Fibroblast of mammary gland (primary cell): ENCODE measurements around the gene PFKP.

Experiments used
- DNase-seq: peaks from one replicate; pipeline ENCODE4 v3.0.0-alpha.2; 2010; ENCODE audit warnings: low read depth
- H3K4me3 ChIP-seq: 2 replicates; pipeline ENCODE4 v1.5.1; 2011; ENCODE audit warnings: low read depth, mild to moderate bottlenecking, low read length, moderate library complexity; ENCODE audit not compliant: control insufficient read depth
- TF ChIP-seq, protein P1 (sequence below): conservative IDR thresholded peaks from 2 replicates; pipeline ENCODE4 v1.5.1; 2011; ENCODE audit warnings: low read depth, low read length, inconsistent platforms; ENCODE audit not compliant: control insufficient read depth, insufficient read depth

PFKP gene

DNA sequence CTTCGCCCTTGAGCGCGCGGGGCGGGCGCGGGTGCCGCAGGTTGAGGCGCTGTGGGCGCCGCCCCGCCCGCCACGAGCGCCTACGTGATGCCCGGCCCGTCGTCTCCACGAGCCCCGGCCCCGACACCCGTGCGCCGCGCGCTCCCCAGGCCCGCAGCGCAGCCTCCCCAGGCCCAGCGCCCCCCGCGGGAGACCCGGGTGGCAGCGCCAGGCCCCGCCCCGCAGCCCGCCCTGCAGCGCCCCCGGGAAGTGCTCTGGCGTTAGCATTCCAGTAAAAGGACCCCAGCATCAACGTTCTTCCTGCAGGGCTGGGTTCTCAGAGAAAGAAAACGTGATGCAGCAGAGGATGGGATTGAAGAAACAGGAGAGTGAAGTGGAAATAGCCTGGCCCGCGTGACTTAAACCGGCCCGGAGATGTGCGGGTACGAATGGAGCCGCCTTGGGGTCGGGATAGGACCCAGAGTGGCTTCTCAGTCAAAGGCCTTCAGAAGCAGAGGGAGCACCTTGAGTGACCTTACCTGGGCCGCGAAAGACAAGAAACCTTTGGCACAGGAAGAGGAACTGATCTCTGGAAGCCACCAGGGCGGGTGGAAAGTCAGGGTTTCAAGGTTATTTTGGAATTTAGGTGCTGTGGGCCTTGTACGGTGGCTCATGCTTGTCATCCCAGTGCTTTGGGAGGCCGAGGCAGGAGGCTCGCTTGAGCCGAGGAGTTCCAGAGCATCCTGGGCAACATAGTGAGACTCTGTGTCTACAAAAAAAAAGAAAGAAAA is 1.8 kb downstream of the PFKP start:
- H3K4me3 ChIP-seq: peak overlapping the region; percentile 79
- TF ChIP-seq, protein P1, sequence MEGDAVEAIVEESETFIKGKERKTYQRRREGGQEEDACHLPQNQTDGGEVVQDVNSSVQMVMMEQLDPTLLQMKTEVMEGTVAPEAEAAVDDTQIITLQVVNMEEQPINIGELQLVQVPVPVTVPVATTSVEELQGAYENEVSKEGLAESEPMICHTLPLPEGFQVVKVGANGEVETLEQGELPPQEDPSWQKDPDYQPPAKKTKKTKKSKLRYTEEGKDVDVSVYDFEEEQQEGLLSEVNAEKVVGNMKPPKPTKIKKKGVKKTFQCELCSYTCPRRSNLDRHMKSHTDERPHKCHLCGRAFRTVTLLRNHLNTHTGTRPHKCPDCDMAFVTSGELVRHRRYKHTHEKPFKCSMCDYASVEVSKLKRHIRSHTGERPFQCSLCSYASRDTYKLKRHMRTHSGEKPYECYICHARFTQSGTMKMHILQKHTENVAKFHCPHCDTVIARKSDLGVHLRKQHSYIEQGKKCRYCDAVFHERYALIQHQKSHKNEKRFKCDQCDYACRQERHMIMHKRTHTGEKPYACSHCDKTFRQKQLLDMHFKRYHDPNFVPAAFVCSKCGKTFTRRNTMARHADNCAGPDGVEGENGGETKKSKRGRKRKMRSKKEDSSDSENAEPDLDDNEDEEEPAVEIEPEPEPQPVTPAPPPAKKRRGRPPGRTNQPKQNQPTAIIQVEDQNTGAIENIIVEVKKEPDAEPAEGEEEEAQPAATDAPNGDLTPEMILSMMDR: no peak
- no peak for DNase-seq

DNA sequence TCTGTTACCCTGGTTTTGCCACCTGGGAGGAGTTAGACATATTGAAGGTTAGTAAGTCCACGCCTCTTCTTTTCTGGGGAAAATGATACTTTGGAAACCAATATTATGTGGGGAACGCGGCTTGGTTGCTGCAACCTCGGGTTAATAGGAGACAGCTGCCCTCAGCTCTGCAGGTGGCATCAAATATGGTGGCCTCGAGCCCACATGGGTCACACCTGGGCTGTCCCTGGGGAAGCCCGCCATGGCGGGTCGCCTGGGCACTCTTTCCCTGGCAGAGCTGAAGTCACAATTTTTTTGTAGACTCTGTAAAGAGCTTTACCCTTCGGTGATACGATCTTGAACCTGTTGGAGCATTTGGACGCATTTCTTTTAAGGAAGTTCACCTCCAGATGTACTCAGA is 2.5 kb downstream of the PFKP start:
- H3K4me3 ChIP-seq: peak overlapping the region; percentile 46
- no peak for DNase-seq
- TF ChIP-seq, protein P1: no peak

DNA sequence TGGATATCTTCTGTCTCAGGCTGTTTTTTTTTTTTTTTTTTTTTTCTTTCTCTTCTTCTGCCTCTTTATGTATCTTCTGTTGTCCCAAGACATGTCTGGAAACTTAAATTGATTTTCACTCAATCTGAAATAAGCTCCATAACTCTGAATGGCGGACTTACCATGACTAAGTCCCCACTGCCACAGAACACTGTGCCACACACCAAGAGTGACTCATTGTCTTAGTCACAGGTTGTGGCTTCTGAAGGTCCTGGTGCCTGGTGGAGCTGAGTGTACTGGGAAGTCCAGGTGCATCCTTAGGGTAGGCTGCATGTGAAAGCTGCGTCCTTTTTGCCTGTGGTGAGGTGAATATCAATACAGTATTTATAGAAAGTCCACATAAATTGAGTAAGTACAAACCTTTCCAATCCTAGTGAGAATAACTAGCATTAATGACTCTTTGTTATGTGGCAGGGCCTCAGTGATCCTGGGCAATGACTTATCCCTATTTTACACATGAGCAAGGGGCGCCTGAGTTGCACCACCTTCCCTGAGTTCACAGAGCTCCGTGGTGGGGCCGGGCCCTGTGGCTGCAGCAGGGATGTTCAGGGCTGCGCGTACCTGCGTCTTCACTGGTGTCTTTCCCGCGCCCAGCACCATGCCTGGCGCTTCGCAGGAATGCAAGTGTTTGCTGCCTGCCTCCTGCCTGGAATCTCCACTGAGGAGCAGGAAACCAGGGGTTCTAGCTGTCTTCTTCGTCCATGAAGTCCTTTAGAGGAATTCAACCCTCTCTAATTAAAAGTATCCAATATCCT is 4.3 kb downstream of the PFKP start:
- TF ChIP-seq, protein P1: no peak
- no peak overlapping the region for H3K4me3 ChIP-seq
- peak; percentile 93 for DNase-seq

DNA sequence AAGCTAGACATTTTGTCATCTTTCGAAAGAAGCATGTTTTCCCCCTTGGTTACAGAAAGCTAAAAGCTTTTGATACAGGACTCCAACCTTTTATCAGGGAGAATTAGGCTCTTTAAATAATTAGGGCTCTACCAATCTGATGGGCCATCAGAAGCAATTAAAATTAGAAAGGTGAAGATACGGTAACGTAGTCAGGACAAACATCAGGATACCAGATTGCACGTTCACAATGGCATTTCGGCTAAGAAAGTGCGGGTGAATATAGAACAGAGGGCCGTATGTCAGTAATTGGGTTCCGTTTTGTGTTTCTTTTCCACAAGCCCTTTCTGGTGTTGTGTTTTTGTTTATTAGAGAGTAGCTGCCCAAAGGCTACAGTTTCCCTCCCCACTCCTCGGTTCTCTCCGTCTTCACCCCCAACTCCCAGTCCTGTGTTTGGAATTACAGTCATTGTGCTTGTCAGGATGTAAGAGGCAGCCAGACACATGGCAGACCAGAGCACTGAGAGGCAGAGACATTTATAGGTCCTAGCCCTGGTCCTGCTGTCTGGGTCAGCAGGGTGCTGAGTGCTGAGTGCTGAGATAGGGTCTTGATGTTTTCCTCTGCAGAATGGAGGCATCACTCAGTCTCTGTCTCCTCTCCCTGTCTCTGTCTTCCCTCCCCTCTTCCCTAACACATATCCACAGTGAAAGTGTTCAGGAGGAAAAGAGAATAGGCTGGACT is 5.5 kb downstream of the PFKP start:
- no peak overlapping the region for H3K4me3 ChIP-seq
- TF ChIP-seq, protein P1: no peak
- DNase-seq: no peak

DNA sequence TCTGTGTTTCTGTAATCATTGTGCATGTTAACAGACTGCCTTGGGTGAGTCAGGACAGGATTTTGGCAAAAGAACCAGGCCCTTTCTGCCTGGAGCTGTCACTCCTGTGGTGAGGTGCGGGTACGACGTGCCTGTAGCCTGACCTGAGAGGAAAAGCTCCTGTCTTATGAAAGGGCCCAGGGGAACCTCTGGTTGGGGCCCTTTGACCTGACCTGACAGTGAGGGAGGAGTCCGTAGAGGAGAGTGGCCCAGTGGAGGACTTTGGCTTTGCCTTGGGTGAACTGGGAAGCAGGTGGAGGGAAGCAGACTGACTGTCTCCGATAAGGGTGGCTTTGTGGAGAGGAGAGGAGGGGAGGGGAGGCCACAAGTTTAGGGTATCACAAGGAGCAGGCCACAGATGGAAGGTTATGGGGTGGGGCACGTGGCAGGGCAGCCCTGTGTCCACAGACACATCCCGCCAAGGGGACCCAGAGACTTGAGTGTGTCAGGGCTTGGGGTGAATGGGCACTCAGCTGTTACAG is 6.9 kb downstream of the PFKP start:
- DNase-seq: peak; percentile 42
- TF ChIP-seq, protein P1: no peak
- H3K4me3 ChIP-seq: no peak overlapping the region

DNA sequence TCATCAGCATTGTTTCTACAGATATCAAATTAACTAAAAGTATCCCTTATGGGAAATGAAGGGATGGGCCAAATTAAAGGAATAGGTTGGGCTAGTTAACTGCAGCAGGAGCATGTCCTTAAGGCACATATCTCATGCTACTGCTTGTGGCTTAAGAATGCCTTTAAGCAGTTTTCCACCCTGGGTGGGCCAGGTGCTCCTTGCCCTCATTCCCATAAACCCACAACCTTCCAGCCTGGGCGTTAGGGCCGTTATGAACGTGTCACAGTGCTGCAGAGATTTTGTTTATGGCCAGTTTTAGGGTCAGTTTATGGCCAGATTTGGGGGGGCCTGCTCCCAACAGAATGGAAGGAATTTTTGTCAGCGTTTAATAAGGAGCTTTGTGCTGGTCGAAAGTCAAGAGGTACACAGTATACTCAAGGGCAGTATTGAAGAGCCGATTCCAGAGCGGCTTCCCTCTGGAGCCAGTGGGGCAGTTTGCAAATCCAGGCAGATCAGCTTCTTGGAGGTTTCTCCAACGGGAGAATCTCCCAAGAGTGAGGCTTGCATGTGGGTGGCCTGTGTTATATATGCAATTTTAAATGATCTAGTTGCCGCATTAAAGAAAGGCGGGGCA is 7.7 kb downstream of the PFKP start:
- H3K4me3 ChIP-seq: no peak overlapping the region
- no peak for DNase-seq
- TF ChIP-seq, protein P1: no peak
